B cell (primary cell): ENCODE results near the gene BTBD18.

Experiments
- EZH2 ChIP-seq: IDR thresholded peaks from 2 replicates; pipeline ENCODE4 v1.6.1; 2012; ENCODE audit warnings: borderline replicate concordance, low read depth, mild to moderate bottlenecking, moderate library complexity, low read length; ENCODE audit not compliant: insufficient read depth, poor library complexity, severe bottlenecking
- TF ChIP-seq, protein P1 (sequence below): fragments of 200-600 bp; IDR thresholded peaks from one replicate; pipeline ENCODE4 v1.8.0; 2022; ENCODE audit warnings: antibody characterized with exemption, mild to moderate bottlenecking

DNA sequence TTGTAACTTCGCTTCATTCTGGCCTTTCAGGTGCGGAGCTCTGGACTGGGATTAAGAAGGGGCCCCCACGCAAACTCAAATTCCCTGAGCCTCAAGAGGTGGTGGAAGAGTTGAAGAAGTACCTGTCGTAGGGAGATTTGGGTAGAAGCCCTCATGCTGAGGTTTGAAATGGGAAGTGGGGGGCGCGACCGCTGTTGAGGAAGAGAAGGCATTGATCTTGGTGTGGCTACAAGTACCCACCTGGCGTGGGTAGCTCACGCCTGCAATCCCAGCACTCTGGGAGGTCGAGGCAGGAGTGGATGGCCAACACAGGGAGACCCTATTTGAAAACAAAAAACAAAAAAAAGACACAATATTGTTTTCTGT lies 9.5 kb downstream of the BTBD18 start:
- TF ChIP-seq, protein P1, sequence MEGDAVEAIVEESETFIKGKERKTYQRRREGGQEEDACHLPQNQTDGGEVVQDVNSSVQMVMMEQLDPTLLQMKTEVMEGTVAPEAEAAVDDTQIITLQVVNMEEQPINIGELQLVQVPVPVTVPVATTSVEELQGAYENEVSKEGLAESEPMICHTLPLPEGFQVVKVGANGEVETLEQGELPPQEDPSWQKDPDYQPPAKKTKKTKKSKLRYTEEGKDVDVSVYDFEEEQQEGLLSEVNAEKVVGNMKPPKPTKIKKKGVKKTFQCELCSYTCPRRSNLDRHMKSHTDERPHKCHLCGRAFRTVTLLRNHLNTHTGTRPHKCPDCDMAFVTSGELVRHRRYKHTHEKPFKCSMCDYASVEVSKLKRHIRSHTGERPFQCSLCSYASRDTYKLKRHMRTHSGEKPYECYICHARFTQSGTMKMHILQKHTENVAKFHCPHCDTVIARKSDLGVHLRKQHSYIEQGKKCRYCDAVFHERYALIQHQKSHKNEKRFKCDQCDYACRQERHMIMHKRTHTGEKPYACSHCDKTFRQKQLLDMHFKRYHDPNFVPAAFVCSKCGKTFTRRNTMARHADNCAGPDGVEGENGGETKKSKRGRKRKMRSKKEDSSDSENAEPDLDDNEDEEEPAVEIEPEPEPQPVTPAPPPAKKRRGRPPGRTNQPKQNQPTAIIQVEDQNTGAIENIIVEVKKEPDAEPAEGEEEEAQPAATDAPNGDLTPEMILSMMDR = no peak
- no peak for TF ChIP-seq EZH2
